ENCODE data around the gene PTGFRN.

DNA sequence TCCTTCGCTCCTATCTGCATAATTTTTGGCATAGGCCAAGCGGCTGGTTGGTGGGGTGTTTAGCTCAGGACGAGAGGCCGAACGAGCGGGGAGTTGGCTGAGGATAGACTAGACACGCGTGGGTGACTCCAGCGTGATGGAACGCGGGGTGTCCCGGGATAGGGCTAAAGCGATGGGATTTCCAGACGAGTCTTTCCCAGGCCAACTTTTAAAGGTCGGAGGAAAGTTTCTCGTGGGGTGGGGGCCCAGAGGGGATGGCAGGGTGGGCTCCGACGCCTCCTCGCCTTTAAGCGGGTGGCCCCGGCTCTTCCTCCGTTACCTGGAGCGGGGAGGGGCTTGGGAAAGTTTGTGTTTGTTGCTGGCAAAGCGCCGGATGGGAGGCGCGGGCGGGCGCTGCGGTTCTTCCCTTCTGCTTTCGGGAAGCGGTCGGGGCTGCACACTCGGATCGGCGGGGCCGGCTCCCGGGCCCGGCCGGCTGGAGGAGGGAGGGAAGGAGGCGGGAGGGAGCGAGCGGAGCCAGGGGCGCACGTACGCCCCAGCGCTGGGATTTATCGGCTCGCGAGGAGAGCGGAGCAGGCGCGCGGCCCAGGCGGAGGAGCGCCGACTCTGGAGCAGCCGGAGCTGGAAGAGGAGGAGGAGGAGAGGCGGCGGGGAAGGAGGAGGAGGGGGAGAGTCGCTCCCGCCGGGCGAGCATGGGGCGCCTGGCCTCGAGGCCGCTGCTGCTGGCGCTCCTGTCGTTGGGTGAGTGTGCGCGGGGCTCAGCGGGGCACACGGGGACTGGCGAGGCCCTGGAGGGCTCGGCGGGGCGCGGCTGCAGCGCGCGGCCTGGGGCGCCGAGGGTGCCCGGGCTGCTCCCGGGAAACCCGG is at the start of gene PTGFRN:
- peak; percentile 48 for TF ChIP-seq RAD21 (conservative IDR thresholded peaks at IDR 0.05)
- TF ChIP-seq, protein P1, sequence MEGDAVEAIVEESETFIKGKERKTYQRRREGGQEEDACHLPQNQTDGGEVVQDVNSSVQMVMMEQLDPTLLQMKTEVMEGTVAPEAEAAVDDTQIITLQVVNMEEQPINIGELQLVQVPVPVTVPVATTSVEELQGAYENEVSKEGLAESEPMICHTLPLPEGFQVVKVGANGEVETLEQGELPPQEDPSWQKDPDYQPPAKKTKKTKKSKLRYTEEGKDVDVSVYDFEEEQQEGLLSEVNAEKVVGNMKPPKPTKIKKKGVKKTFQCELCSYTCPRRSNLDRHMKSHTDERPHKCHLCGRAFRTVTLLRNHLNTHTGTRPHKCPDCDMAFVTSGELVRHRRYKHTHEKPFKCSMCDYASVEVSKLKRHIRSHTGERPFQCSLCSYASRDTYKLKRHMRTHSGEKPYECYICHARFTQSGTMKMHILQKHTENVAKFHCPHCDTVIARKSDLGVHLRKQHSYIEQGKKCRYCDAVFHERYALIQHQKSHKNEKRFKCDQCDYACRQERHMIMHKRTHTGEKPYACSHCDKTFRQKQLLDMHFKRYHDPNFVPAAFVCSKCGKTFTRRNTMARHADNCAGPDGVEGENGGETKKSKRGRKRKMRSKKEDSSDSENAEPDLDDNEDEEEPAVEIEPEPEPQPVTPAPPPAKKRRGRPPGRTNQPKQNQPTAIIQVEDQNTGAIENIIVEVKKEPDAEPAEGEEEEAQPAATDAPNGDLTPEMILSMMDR (IDR thresholded peaks at IDR 0.05; ENCODE audit: poor library complexity, severe bottlenecking): no peak
- TF ChIP-seq SMC3 (conservative IDR thresholded peaks at IDR 0.05; ENCODE audit: poor library complexity): peak; percentile 57
- TF ChIP-seq POLR2AphosphoS5 (IDR thresholded peaks at IDR 0.05): peak; percentile 57
